Islet of Langerhans (tissue), 1 donor: ENCODE results near the gene TYW5.
"Not testable (repeated sequence)": the region's sequence is repeated elsewhere in the genome, so short reads cannot be mapped to it uniquely, and the experiment has no call there.

ENCODE experiments used
- FAIRE-seq: peaks from one replicate; lab custom pipeline; 2011; peaks lifted over from hg19 to GRCh38; lab: Jason Lieb, UNC

The TYW5 gene

DNA sequence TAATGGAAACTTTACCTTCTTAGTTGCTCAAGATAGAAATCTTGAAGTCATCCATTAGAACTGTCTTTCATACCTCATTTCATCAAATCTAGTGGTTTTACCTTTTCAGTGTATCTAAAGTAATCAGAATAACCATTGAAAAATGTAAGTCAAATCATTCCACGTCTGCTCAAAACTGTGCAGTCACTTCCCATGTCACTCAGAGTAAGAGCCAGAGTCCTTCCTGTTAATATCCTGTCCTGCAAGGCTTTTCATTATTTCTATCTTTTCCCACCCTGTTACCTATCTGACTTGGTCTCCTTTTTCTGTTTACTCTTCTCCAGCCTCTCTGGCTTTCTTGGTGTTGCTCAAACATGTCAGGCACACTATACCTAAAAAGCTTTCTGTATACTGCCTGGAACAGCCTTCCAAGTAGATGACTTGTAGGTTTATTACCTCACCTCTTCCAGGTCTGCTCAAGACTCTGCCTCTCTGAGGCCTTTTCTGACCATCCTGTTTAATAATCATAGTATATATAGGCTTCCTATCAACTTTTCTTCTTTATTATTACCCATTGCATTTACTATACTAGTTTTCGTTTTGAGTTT lies 40.8 kb downstream of the TYW5 start:
- no peak for FAIRE-seq

- not testable (repeated sequence) for FAIRE-seq
These were observed 42.7 kb downstream of the TYW5 start for GRCh38 chr2:199912553-199913114.

GRCh38 chr2:199911877-199912161 lies 43.5 kb downstream of the TYW5 start:
- no peak for FAIRE-seq

DNA sequence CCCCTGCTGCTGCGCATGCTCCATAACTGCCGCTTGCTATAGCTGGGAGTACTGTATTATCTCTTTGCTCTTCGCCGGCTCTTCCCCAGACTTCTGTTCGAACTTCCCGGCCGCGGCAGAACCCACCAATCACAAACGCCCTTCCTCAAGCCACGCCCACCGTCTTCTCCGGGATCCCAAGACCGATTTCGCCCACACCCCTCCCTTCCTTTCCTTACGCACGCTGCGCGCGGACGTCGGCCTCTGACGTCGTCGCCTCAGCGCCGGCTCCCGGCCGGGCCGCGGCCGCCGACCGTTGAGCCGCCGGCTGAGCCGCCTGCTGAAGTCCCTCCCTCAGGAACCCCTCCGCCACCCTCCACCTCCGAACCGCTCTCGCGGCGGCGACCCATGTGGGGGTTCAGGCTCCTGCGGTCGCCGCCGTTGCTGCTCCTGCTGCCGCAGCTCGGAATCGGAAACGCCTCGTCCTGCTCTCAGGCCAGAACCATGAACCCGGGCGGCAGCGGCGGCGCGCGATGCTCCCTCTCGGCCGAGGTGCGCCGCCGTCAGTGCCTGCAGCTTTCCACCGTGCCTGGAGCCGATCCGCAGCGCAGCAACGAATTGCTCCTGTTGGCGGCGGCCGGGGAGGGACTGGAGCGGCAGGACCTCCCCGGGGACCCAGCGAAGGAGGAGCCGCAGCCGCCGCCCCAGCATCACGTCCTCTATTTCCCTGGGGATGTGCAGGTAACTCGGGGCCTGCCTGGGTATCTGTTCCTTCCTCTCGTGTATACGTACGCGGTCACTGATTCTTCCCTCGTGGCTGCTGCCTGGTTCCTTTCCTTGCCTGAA lies 44.0 kb downstream of the TYW5 start, which contains the start of gene C2orf69:
Gene C2orf69, plus strand, starts transcription at position 242 of the 825 bp plus-strand sequence. Its CDS starts 146 bp downstream, at position 388.
- peak; percentile 81 for FAIRE-seq

DNA sequence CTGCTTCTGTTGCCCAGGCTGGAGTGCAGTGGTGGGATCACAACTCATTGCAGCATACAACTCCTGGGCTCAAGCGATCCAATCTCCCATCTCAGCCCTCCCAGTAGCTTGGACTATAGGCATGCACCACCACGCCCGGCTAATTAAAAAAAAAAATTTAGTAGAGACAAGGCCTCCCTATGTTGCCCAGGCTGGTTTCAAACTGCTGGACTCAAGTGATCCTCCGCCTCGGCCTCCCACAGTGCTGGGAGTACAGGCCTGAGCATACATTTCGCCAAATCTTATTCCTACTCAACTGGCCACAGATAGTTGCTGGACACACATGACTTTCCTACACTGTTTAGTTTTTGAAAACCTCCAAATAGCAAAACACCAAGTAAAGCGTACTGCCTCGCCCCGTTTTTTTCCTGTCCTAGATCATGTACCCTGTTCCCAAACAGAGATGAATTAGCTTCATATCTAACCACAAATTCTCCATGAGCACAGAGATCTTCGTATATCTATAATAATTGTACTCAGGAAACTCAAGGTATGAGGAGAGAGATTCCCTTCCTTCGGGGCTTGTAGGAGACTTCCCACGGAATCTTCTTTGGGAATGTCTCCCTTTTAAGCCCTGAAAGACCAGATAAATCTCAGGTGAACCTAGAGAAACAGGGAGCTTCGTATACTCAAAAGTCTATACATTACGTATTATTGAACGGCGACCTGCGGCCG lies 44.8 kb downstream of the TYW5 start:
- no peak for FAIRE-seq

- FAIRE-seq, result no peak
These were observed 48.1 kb downstream of the TYW5 start for GRCh38 chr2:199907008-199907714.

GRCh38 chr2:199903111-199903510 lies 52.2 kb downstream of the TYW5 start:
- FAIRE-seq, result no peak

DNA sequence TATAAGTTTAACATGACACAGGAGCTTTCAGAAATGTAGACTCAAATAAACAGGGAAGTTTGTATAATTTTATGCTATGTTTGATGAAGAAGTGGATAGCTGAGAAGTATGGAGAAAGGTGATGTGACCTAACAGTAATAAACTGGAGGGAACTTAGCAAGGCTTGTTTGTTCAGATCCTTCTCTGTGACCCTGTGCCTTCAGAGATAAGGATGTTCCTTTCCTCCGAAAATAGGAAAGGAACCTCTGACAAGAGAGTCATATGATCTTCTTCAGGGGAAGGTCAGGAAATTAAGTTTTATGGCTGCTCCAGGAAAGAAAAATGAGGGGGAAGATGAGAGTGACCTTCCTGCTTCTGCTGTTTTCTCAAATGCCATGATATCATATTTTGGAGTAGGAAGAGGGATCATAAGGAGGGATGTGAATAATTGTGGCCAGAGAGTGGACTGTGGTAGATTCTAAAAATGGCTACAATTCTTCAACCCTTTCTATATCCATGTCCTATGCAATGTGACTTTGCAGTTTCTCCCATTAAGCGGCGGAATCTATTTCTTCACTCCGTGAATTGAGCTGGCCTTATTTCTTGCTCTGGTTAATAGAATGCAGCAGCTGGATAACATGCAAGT lies 52.7 kb downstream of the TYW5 start:
- no peak for FAIRE-seq

GRCh38 chr2:199901942-199902341 lies 53.3 kb downstream of the TYW5 start:
- FAIRE-seq, result no peak

- FAIRE-seq, result no peak
These were observed 58.7 kb downstream of the TYW5 start for GRCh38 chr2:199896617-199897016.

DNA sequence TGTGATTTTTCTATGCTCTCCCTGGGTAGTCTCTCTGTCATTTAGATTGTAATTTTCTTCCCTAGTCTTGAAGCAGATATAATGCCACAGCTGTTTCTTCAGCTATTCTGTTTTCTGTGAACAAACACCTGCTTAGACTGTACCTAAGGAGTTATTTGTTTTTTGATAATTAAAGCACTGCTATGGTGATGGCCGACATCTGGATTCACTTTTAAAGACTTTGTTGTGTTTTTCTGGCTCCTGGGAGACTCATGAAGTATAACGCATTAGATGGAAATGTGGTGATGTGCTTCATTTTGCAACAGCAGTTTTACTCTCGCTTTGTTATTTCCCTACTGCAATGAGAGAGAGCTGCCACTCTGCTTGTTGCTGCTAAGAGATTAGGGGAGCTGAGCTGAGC lies 59.9 kb downstream of the TYW5 start:
- FAIRE-seq, result no peak

- no peak for FAIRE-seq
These were observed 71.6 kb downstream of the TYW5 start for GRCh38 chr2:199883474-199884212.

DNA sequence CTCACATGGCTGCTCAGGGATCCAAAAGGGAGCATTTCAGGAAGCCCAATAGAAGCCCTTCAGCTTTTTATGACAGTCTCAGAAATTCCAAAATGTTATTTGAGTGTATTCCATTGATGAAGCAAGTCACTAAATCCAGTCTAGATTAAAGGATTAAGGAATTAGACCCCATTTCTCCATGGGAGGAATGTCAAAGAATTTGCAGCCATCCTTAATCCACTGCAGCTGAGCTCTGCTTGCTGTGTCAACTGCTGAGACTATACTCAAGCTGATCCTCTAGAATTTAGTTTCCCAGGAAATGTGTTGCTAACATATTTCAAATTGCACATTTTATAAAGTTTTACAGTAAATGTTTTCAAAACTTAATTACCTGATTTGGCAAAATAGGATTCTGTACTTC lies 72.6 kb downstream of the TYW5 start:
- FAIRE-seq, result no peak
